CD4-positive, alpha-beta T cell treated with Interleukin-6 for 4 hours (primary cell): Measurements from ENCODE around the gene MAST4.
A peak's percentile ranks its signal among the peaks of the same experiment; 100 is the strongest.
"Not testable (repeated sequence)": the region's sequence is repeated elsewhere in the genome, so short reads cannot be mapped to it uniquely, and the experiment has no call there.

Experiments
- DNase-seq: peaks from one replicate; pipeline ENCODE4 v3.0.0-alpha.2; 2020; ENCODE audit warnings: mixed read lengths

Gene MAST4

GRCh38 chr5:67146981-67147380 is 550.8 kb downstream of the MAST4 start:
- DNase-seq = no peak

GRCh38 chr5:67147760-67148159 is 551.6 kb downstream of the MAST4 start:
- no peak for DNase-seq

DNA sequence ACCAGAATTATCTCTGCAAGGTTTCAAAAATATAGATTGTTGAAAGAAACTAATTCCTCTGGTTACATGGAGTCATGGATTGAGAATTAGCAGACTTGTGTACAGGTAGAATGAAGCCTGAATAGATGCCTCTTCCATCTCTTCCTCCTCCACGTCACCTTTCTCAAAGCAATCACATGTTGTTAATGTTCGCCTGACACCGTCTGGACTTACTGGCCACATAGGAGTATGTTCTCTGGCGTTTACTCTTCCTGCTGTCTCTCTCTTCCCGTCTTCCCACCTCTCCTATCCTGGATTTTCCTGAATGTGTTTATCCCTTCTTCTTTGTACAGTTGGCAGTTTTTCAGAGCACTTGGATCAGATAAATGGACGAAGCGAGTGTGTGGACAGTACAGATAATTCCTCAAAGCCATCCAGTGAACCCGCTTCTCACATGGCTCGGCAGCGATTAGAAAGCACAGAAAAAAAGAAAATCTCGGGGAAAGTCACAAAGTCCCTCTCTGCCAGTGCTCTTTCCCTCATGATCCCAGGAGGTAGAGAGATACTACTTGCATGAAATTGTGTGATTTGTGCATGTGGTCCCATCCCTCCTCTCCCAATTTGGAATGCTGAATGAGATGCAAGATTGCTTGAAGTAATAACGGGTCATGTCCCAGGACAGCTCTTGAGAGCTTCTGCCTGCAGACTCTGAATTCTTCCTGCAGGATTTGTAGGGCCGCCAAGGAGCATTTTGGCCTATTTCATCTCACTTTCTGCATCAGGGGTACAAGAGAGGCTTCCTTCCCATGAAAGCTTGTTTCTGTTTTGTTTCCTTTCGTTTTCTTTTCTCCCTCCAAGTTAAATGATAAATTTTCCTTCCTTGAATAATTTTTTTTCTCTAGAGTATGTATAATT is 553.1 kb downstream of the MAST4 start:
- no peak for DNase-seq

DNA sequence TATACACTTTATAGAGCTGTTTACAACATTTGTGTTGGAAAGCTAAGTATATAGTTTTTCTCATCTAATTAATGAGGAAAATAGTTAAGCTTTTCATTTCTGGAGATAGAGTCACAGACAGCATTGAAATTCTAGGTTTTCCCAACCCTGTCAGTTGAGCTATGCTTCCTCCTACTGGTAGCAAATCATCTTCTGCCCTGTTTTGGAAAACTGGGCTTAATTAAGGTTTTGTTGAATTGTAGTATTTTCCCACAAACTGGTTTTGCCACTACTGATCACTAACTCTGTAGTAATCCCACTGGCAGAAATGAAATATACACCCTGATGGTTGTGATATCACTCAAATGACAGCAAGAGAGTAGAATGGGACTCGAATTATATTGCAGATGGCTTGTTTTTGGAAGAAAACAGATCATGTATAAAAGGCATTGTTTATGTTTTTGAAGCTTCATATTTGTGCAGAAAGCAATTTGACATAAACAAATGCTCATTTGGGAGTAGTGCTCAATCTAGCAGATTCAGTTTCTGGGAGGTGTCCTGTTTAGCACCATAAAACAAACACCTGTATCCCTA is 553.8 kb downstream of the MAST4 start:
- no peak for DNase-seq

DNA sequence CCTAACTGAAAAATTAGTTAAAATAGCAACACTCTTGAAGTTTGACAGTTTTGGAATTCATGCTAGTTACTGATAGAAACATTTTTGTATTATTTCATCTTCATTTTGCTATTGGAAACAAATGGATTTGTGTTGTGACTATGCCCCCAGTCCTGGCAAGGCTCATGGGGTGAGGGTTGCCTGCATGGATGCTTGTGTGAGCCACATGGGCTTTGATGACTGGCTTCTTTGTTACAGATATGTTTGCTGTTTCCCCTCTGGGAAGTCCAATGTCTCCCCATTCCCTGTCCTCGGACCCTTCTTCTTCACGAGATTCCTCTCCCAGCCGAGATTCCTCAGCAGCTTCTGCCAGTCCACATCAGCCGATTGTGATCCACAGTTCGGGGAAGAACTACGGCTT is 556.2 kb downstream of the MAST4 start:
- no peak for DNase-seq

- no peak for DNase-seq
Measured at GRCh38 chr5:67153292-67153691, 557.1 kb downstream of the MAST4 start.

DNA sequence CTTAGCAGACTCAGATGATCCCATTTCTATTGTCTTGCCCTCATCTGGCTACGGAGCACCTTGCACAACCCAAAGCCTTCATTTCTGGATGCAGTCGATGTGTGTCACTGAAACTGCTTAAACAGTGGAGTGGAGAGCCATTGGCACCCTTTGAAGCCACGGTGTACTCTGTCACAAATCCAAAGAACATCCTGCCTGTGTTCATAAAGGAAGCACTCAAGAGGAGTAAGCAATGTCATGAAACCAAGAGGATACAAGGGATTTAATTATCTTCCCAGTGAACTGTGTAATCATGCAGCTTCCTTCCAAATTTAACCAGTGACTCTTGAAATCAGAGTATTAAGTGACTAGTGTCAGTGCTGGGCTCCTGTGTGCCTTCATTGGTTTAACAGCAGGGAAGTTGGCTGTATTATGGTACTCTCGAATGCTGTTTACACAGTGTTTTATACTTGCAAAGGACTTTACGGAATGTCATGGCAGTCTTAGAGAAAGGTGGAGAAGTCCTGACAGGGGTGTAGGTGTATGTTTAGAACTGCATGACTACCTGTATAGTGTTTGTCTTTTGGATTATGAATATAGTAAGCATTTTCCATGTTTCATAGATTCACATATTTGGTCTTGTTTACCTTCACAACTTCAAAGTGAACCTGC is 558.5 kb downstream of the MAST4 start:
- no peak for DNase-seq

- peak; percentile 79 for DNase-seq
Measured at GRCh38 chr5:67156976-67157583, 560.9 kb downstream of the MAST4 start.

GRCh38 chr5:67160272-67160671 is 564.1 kb downstream of the MAST4 start:
- DNase-seq = peak; percentile 9

DNA sequence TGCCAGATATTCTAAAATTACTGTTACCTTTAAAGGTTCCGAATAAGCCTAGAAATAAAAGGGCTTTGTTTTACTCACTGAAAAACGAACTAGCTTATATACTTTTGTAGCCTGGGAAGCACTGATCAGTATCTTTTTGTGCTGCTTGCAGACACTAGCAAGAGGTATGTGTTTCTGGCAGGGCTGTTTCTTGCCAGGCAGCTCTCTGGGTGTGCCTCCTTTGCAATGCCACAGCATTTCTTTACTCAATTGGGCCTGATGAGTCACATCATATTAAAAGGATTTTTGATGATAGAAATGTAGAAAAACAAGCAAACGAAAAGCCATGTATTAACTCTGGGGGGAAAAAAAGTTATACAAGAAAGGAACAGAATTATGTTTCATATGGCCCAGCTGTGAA is 564.8 kb downstream of the MAST4 start:
- peak; percentile 79 for DNase-seq

DNA sequence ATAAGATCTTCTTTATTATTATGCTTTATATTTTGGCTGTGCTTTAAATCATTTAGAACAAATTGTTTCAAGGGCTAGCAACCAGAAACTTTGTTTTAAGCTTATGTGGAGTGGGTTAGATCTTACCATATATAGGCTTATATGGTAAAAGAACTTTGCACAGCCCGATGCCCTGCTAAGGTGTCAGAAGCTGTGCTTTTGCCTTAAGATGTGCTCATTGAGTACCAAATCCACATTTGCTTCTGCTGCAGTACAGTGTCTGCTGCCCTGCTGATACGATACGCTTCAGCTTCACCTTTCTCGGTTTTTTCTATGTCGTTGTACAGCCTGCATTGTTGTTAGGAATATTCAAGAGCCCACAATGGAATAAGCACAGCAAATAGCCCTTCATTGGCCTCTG is 565.6 kb downstream of the MAST4 start:
- DNase-seq = peak; percentile 26

DNA sequence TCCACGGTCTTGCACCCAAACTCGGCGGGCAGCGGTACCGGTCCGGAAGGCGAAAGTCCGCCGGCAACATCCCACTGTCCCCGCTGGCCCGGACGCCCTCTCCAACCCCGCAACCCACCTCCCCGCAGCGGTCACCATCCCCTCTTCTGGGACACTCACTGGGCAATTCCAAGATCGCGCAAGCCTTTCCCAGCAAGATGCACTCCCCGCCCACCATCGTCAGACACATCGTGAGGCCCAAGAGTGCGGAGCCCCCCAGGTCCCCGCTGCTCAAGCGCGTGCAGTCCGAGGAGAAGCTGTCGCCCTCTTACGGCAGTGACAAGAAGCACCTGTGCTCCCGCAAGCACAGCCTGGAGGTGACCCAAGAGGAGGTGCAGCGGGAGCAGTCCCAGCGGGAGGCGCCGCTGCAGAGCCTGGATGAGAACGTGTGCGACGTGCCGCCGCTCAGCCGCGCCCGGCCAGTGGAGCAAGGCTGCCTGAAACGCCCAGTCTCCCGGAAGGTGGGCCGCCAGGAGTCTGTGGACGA is 567.1 kb downstream of the MAST4 start:
- DNase-seq = no peak

GRCh38 chr5:67163863-67164595 is 567.8 kb downstream of the MAST4 start:
- no peak for DNase-seq

DNA sequence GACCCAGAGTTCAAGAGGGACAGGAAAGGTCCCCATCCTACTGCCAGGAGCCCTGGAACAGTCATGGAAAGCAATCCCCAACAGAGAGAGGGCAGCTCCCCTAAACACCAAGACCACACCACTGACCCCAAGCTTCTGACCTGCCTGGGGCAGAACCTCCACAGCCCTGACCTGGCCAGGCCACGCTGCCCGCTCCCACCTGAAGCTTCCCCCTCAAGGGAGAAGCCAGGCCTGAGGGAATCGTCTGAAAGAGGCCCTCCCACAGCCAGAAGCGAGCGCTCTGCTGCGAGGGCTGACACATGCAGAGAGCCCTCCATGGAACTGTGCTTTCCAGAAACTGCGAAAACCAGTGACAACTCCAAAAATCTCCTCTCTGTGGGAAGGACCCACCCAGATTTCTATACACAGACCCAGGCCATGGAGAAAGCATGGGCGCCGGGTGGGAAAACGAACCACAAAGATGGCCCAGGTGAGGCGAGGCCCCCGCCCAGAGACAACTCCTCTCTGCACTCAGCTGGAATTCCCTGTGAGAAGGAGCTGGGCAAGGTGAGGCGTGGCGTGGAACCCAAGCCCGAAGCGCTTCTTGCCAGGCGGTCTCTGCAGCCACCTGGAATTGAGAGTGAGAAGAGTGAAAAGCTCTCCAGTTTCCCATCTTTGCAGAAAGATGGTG is 568.8 kb downstream of the MAST4 start:
- no peak for DNase-seq

DNA sequence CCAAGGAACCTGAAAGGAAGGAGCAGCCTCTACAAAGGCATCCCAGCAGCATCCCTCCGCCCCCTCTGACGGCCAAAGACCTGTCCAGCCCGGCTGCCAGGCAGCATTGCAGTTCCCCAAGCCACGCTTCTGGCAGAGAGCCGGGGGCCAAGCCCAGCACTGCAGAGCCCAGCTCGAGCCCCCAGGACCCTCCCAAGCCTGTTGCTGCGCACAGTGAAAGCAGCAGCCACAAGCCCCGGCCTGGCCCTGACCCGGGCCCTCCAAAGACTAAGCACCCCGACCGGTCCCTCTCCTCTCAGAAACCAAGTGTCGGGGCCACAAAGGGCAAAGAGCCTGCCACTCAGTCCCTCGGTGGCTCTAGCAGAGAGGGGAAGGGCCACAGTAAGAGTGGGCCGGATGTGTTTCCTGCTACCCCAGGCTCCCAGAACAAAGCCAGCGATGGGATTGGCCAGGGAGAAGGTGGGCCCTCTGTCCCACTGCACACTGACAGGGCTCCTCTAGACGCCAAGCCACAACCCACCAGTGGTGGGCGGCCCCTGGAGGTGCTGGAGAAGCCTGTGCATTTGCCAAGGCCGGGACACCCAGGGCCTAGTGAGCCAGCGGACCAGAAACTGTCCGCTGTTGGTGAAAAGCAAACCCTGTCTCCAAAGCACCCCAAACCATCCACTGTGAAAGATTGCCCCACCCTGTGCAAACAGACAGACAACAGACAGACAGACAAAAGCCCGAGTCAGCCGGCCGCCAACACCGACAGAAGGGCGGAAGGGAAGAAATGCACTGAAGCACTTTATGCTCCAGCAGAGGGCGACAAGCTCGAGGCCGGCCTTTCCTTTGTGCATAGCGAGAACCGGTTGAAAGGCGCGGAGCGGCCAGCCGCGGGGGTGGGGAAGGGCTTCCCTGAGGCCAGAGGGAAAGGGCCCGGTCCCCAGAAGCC is 569.6 kb downstream of the MAST4 start:
- peak; percentile 85 for DNase-seq

- peak; percentile 86 for DNase-seq
Measured at GRCh38 chr5:67166460-67167285, 570.5 kb downstream of the MAST4 start.

- no peak for DNase-seq
Measured at GRCh38 chr5:67168069-67168468, 571.9 kb downstream of the MAST4 start.

GRCh38 chr5:67170767-67171166 is 574.6 kb downstream of the MAST4 start:
- no peak for DNase-seq

DNA sequence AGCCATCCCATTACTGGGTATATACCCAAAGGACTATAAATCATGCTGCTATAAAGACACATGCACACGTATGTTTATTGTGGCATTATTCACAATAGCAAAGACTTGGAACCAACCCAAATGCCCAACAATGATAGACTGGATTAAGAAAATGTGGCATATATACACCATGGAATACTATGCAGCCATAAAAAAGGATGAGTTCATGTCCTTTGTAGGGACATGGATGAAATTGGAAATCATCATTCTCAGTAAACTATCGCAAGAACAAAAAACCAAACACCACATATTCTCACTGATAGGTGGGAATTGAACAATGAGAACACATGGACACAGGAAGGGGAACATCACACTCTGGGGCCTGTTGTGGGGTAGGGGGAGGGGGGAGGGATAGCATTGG is 577.2 kb downstream of the MAST4 start:
- not testable (repeated sequence) for DNase-seq

DNA sequence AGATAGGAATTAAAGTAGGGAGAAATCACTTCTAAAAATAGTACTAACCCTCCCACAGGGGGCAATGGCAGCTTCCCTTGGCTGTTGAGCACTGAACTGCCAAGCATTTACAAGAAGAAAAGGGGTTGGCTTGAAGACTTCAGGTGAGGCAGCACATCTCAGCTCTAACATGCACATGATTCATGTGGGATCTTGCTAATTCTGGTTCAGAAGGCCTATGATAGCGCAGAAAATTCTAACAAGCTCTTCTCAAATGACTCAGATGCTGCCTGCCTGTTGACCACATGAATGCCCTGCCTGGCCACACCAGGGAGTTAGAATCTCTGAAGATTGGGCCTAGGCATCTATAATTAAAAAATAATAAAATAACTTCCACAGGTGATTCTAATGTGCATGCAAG is 577.8 kb downstream of the MAST4 start:
- DNase-seq = no peak
